B cell (primary cell): Measurements from ENCODE around the gene NPFF. TPM values are rescaled to one million over a fixed set of nuclear protein-coding genes. Genes with fewer than 3 reads are reported as not detected.

ENCODE experiments used
- ATAC-seq: fragments of 200-7000 bp; cut with Tn5 transposase; one replicate; pipeline ENCODE4 v1.10.0; 2021; ENCODE audit warnings: low read depth, mild to moderate bottlenecking, moderate number of reproducible peaks, moderate library complexity
- CTCF ChIA-PET: fragments of 350-600 bp; sonication (Branson Sonifier 250); formaldehyde crosslinking; loops from one replicate; lab custom pipeline; 2021; ENCODE audit warnings: antibody characterized with exemption, inconsistent platforms; lab: Charles Lee
- POLR2A ChIA-PET: fragments of 350-600 bp; sonication (Branson Sonifier 250); formaldehyde crosslinking; loops from one replicate; lab custom pipeline; 2021; ENCODE audit warnings: antibody characterized with exemption; lab: Charles Lee
- DNase-seq: peaks from one replicate; pipeline ENCODE4 v3.0.0; 2013
- H2AFZ ChIP-seq: 2 replicates; pipeline ENCODE4 v1.6.1; 2012; ENCODE audit warnings: mild to moderate bottlenecking, low read depth, low read length; ENCODE audit not compliant: insufficient read depth, poor library complexity, severe bottlenecking
- H3K27ac ChIP-seq, 2 donors: 1 replicate in 1 of 2; 2 replicates in 1 of 2; pipeline ENCODE4 v1.5.1; 2012 to 2013; ENCODE audit warnings: low read length in 2 of 2, mild to moderate bottlenecking in 2 of 2, moderate library complexity in 1 of 2
- H3K27me3 ChIP-seq, 4 experiments: fragments of 200-600 bp in 1 of 4; sonication (generic) in 1 of 4; replicated peaks in 1 of 4; 1 replicate in 2 of 4; 2 replicates in 2 of 4; pipeline versions ENCODE4 v1.6.1 to v1.7.0; 2013 to 2016; ENCODE audit warnings: low read length in 3 of 4, mild to moderate bottlenecking in 2 of 4, mixed read lengths in 1 of 4, moderate library complexity in 1 of 4; ENCODE audit not compliant: insufficient read depth in 4 of 4, control insufficient read depth in 3 of 4; ENCODE audit errors: control extremely low read depth in 1 of 4
- H3K36me3 ChIP-seq, 2 experiments: replicated peaks in 1 of 2; 1 replicate in 1 of 2; 2 replicates in 1 of 2; pipeline versions ENCODE4 v1.6.1 to v1.7.1; 2013; ENCODE audit warnings: low read length in 1 of 2; ENCODE audit not compliant: insufficient read depth in 2 of 2, control insufficient read depth in 1 of 2; ENCODE audit errors: control extremely low read depth in 1 of 2, extremely low read depth in 1 of 2
- H3K4me1 ChIP-seq, 2 donors: fragments of 200-600 bp in 1 of 2; sonication (generic) in 1 of 2; 1 replicate in 1 of 2; 2 replicates in 1 of 2; pipeline versions ENCODE4 v1.5.1 to v1.6.1; 2013 to 2017; ENCODE audit warnings: low read length in 2 of 2; ENCODE audit not compliant: control insufficient read depth in 2 of 2, insufficient read depth in 2 of 2
- H3K4me2 ChIP-seq: replicated peaks from 2 replicates; pipeline ENCODE3; 2012; ENCODE audit warnings: mild to moderate bottlenecking, low read depth, low read length; ENCODE audit not compliant: poor library complexity, severe bottlenecking
- H3K4me3 ChIP-seq, 5 experiments: fragments of 200-600 bp in 1 of 5; sonication (generic) in 1 of 5; 1 replicate in 3 of 5; 2 replicates in 2 of 5; pipeline versions ENCODE4 v1.5.1 to v1.7.0; 2011 to 2016; ENCODE audit warnings: low read length in 4 of 5, mild to moderate bottlenecking in 4 of 5, low read depth in 2 of 5, control low read depth in 1 of 5, moderate library complexity in 1 of 5; ENCODE audit not compliant: insufficient read depth in 1 of 5; ENCODE audit errors: control extremely low read depth in 1 of 5, extremely low read depth in 1 of 5
- H3K79me2 ChIP-seq: fragments of 200-600 bp; sonication (generic); one replicate; pipeline ENCODE4 v1.6.0; 2016; ENCODE audit warnings: low read length; ENCODE audit not compliant: control insufficient read depth, insufficient read depth
- H3K9ac ChIP-seq: fragments of 200-600 bp; sonication (generic); 2 replicates; pipeline ENCODE4 v1.6.1; 2017; ENCODE audit warnings: mild to moderate bottlenecking, low read length, moderate library complexity
- H3K9me3 ChIP-seq, 3 donors: one replicate each; pipeline versions ENCODE4 v1.6.1 to v1.7.1; 2013; ENCODE audit warnings: low read length in 2 of 3; ENCODE audit not compliant: control insufficient read depth in 2 of 3, insufficient read depth in 1 of 3; ENCODE audit errors: control extremely low read depth in 1 of 3
- H4K20me1 ChIP-seq: 2 replicates; pipeline ENCODE4 v1.6.0; 2012; ENCODE audit warnings: mild to moderate bottlenecking, low read length; ENCODE audit not compliant: insufficient read depth, control insufficient read depth, poor library complexity, severe bottlenecking
- H3K27ac Mint-ChIP-seq: one replicate; pipeline ENCODE4 v1.8.0; 2021; ENCODE audit warnings: mixed read lengths
- H3K27me3 Mint-ChIP-seq: one replicate; pipeline ENCODE4 v1.8.0; 2021; ENCODE audit warnings: mixed read lengths
- H3K4me1 Mint-ChIP-seq: one replicate; pipeline ENCODE4 v1.8.0; 2021; ENCODE audit warnings: mixed read lengths
- H3K4me3 Mint-ChIP-seq: one replicate; pipeline ENCODE4 v1.8.0; 2021; ENCODE audit warnings: mixed read lengths
- H3K9me3 Mint-ChIP-seq: one replicate; pipeline ENCODE4 v1.8.0; 2022; ENCODE audit warnings: mixed read lengths; ENCODE audit not compliant: insufficient read depth
- CTCF ChIP-seq: fragments of 200-600 bp; IDR thresholded peaks from one replicate; pipeline ENCODE4 v1.8.0; 2022; ENCODE audit warnings: antibody characterized with exemption, mild to moderate bottlenecking
- EZH2 ChIP-seq: IDR thresholded peaks from 2 replicates; pipeline ENCODE4 v1.6.1; 2012; ENCODE audit warnings: borderline replicate concordance, low read depth, mild to moderate bottlenecking, moderate library complexity, low read length; ENCODE audit not compliant: insufficient read depth, poor library complexity, severe bottlenecking
- WGBS: methylation state at CpG from one replicate; pipeline ENCODE4 v1.1.5; 2013; ENCODE audit warnings: missing lambda C conversion rate; ENCODE audit not compliant: insufficient coverage; 5-methylcytosine and 5-hydroxymethylcytosine counted together
- intact Hi-C: fragments of 100-400 bp; cut with micrococcal nuclease; formaldehyde crosslinking; loops from one replicate; pipeline ENCODE4 v1.10.0; 2022
- polyA plus RNA-seq: library from polyadenylated mRNA; depleted of rRNA; stranded (reverse); fragments of >200 nt; gene quantifications from 2 replicates; pipeline ENCODE4 v1.2.3, GENCODE V29; 2012
- total RNA-seq, 2 donors: library from RNA; stranded (reverse); fragments of 120-200 nt in 1 of 2; gene quantifications; 1 replicate in 1 of 2; 2 replicates in 1 of 2; pipeline versions ENCODE4 v1.2.3 to v1.2.4, GENCODE V29; 2013 to 2022

The NPFF gene
- total and polyA plus RNA-seq, 2 donors (not counting 1 experiment from before 2014, with no cell fraction given): 0.34 TPM; not detected in 1

- H3K9ac ChIP-seq: no peak overlapping the region
- DNase-seq (no peak), ATAC-seq (no peak)
- no peaks in the 10 kb centered on the region for H3K9me3 ChIP-seq
- H3K79me2 ChIP-seq: no peaks in the 10 kb centered on the region
- no peak overlapping the region for H3K4me2 ChIP-seq
- H4K20me1 ChIP-seq: no peaks in the 10 kb centered on the region
- intact Hi-C loops: no loop called here
- H3K27me3 Mint-ChIP-seq: no peaks in the 10 kb centered on the region
- H3K4me1 Mint-ChIP-seq: no peaks in the 10 kb centered on the region
- CTCF ChIA-PET: interaction anchor here (1.0 kb wide), 1 partner anchor 142 kb away, joined by 3 read pairs; the partner anchor contains the start of gene ATP5MC2
- no peak overlapping the region for H3K4me3 Mint-ChIP-seq
- no peaks in the 10 kb centered on the region for H3K27me3 ChIP-seq
- peaks cover 16 to 71% of the 10 kb centered on the region in 2 experiments for H3K36me3 ChIP-seq
- no peak overlapping the region for H3K27ac Mint-ChIP-seq
- WGBS: no CpG with 5 or more reads among the region's 2 CpGs
- POLR2A ChIA-PET: no interaction called here
- H3K9me3 Mint-ChIP-seq: no peaks in the 10 kb centered on the region
- H3K4me3 ChIP-seq: no peak overlapping the region
- TF ChIP-seq EZH2 (no peak), CTCF (no peak)
- H3K4me1 ChIP-seq: no peaks in the 10 kb centered on the region
- no peak overlapping the region for H3K27ac ChIP-seq
- H2AFZ ChIP-seq: no peak overlapping the region
Measured at GRCh38 chr12:53533471-53533870, 26.2 kb upstream of the NPFF start.

- CTCF ChIA-PET: interaction anchor here (1.0 to 1.2 kb wide), 2 partner anchors 25 to 143 kb away, joined by 3 to 5 read pairs; partner anchors contain the start of gene ATP5MC2
Measured at GRCh38 chr12:53532524-53533445, 25.5 kb upstream of the NPFF start.

More at GRCh38 chr12:53532524-53533445, 25.5 kb upstream of the NPFF start:
- DNase-seq: no peak
- H3K4me1 ChIP-seq: no peaks in the 10 kb centered on the region
- peaks cover 16 to 74% of the 10 kb centered on the region in 2 experiments for H3K36me3 ChIP-seq
- no peak overlapping the region for H3K4me3 ChIP-seq
- Mint-ChIP-seq H3K4me1 (no peaks in the 10 kb centered on the region), H3K27me3 (no peaks in the 10 kb centered on the region), H3K27ac (no peak overlapping the region), H3K4me3 (no peak overlapping the region), H3K9me3 (no peaks in the 10 kb centered on the region)
- no peak overlapping the region for H3K9ac ChIP-seq
- H2AFZ ChIP-seq: no peak overlapping the region
- H3K27me3 ChIP-seq: no peaks in the 10 kb centered on the region
- H3K27ac ChIP-seq: no peak overlapping the region
- no peak for ATAC-seq
- TF ChIP-seq CTCF (no peak), EZH2 (no peak)
- no peaks in the 10 kb centered on the region for H3K9me3 ChIP-seq
- no peaks in the 10 kb centered on the region for H4K20me1 ChIP-seq
- intact Hi-C loops: no loop called here
- H3K79me2 ChIP-seq: no peaks in the 10 kb centered on the region
- no peak overlapping the region for H3K4me2 ChIP-seq
- POLR2A ChIA-PET: no interaction called here
- WGBS: 91% methylated on average over 7 of the region's 7 CpGs
